Measurements from ENCODE around the gene SCO1.
A peak's percentile ranks its signal among the peaks of the same experiment; 100 is the strongest.

The SCO1 gene

GRCh38 chr17:10697092-10698081, at the start of gene SCO1, which contains the start of gene ADPRM:
SCO1 (minus strand) TSS chr17:10697533; CDS start chr17:10697507, 26 bp downstream.
ADPRM (plus strand) TSS chr17:10697594; CDS start chr17:10704927, 7,333 bp downstream.
- peak; percentile 35; the same call in 1 of the 2 replicates for TF ChIP-seq CTCF (IDR thresholded peaks at IDR 0.05)

GRCh38 chr17:10745231-10745630, 47.9 kb upstream of the SCO1 start:
- TF ChIP-seq CTCF (IDR thresholded peaks at IDR 0.05): no peak

- TF ChIP-seq CTCF (IDR thresholded peaks at IDR 0.05): no peak
Observed at GRCh38 chr17:10744501-10745000, 47.2 kb upstream of the SCO1 start.

GRCh38 chr17:10743316-10744009, 46.1 kb upstream of the SCO1 start:
- TF ChIP-seq CTCF (IDR thresholded peaks at IDR 0.05): no peak

GRCh38 chr17:10742431-10742830, 45.1 kb upstream of the SCO1 start:
- no peak for TF ChIP-seq CTCF (IDR thresholded peaks at IDR 0.05)

GRCh38 chr17:10741416-10742135, 44.2 kb upstream of the SCO1 start:
- TF ChIP-seq CTCF (IDR thresholded peaks at IDR 0.05): no peak

- no peak for TF ChIP-seq CTCF (IDR thresholded peaks at IDR 0.05)
Observed at GRCh38 chr17:10739386-10739785, 42.1 kb upstream of the SCO1 start.
